Colonic mucosa (tissue), 4 donors: ENCODE measurements around the gene SERPINA12. TPM values are rescaled to one million over a fixed set of nuclear protein-coding genes. Genes with fewer than 3 reads are reported as not detected.
"Not testable (repeated sequence)": the region's sequence is repeated elsewhere in the genome, so short reads cannot be mapped to it uniquely, and the experiment has no call there.

Source experiments
- DNase-seq: peaks from one replicate; pipeline ENCODE4 v3.0.0-alpha.2; 2020
- H3K27ac ChIP-seq: fragments of 200-600 bp; one replicate; pipeline ENCODE4 v1.8.0; 2021
- H3K27me3 ChIP-seq: fragments of 200-600 bp; one replicate; pipeline ENCODE4 v1.8.0; 2021
- H3K36me3 ChIP-seq: fragments of 200-600 bp; one replicate; pipeline ENCODE4 v1.8.0; 2021
- H3K4me1 ChIP-seq: fragments of 200-600 bp; one replicate; pipeline ENCODE4 v1.8.0; 2021; ENCODE audit warnings: mild to moderate bottlenecking
- H3K4me3 ChIP-seq: fragments of 200-600 bp; one replicate; pipeline ENCODE4 v1.8.0; 2021
- H3K9ac ChIP-seq, 2 donors: one replicate each; pipeline ENCODE4 v1.7.0; 2013; ENCODE audit warnings: control low read depth in 2 of 2, low read depth in 2 of 2, low read length in 2 of 2
- H3K9me3 ChIP-seq: fragments of 200-600 bp; one replicate; pipeline ENCODE4 v1.8.0; 2021
- CTCF ChIP-seq: fragments of 200-600 bp; IDR thresholded peaks from one replicate; pipeline ENCODE4 v1.8.0; 2022; ENCODE audit warnings: antibody characterized with exemption, mild to moderate bottlenecking
- intact Hi-C: fragments of 100-400 bp; cut with DNase I; formaldehyde crosslinking; loops from one replicate; pipeline ENCODE4 v1.14.1; 2022
- total RNA-seq, 2 donors: library from RNA; stranded (reverse); fragmentation: NEBNext Ultra II Directional in 1 of 2; extraction: Animal tissue kit (Norgen Biotek cat#: 25700) in 1 of 2; gene quantifications; one replicate each; pipeline ENCODE4 v1.2.1, GENCODE V29; 2021
- donor health status: healthy.
- donor health status: DM: no; HTN: no; CAD: no.
- donor health status: DM: no; HTN: no; CAD: no.

SERPINA12 gene
- total RNA-seq, 2 donors from 2014 or later, result not detected

GRCh38 chr14:94486883-94487282 lies 22.4 kb downstream of the SERPINA12 start:
- intact Hi-C loops, result loop anchor here (5.0 to 10.0 kb wide), 2 partner anchors 52 to 135 kb away; no protein-coding TSS in a partner anchor
- DNase-seq, result no peak
- no peak overlapping the region for H3K27ac ChIP-seq
- H3K9me3 ChIP-seq, result no peaks in the 10 kb centered on the region
- no peak for TF ChIP-seq CTCF
- H3K36me3 ChIP-seq, result no peaks in the 10 kb centered on the region
- no peaks in the 10 kb centered on the region for H3K4me1 ChIP-seq
- no peak overlapping the region for H3K4me3 ChIP-seq
- H3K27me3 ChIP-seq, result no peaks in the 10 kb centered on the region
- H3K9ac ChIP-seq, result no peak overlapping the region

GRCh38 chr14:94485944-94486841 lies 23.1 kb downstream of the SERPINA12 start:
- DNase-seq, result peak; percentile 28
- H3K9me3 ChIP-seq, result no peaks in the 10 kb centered on the region
- no peak overlapping the region for H3K27ac ChIP-seq
- no peaks in the 10 kb centered on the region for H3K27me3 ChIP-seq
- H3K9ac ChIP-seq, result no peak overlapping the region
- no peak overlapping the region for H3K4me3 ChIP-seq
- intact Hi-C loops, result loop anchor here (5.0 to 10.0 kb wide), 2 partner anchors 51 to 134 kb away; no protein-coding TSS in a partner anchor
- peak; percentile 98 for TF ChIP-seq CTCF
- H3K4me1 ChIP-seq, result no peaks in the 10 kb centered on the region
- H3K36me3 ChIP-seq, result no peaks in the 10 kb centered on the region

GRCh38 chr14:94484481-94484880 lies 24.8 kb downstream of the SERPINA12 start:
- Histone ChIP-seq H3K27me3 (no peaks in the 10 kb centered on the region), H3K4me1 (no peaks in the 10 kb centered on the region), H3K9ac (no peak overlapping the region), H3K36me3 (no peaks in the 10 kb centered on the region), H3K27ac (no peak overlapping the region), H3K4me3 (no peak overlapping the region), H3K9me3 (no peaks in the 10 kb centered on the region)
- no peak for DNase-seq
- intact Hi-C loops, result loop anchor here (10.0 kb wide), 1 partner anchor 50 kb away; no protein-coding TSS in a partner anchor
- TF ChIP-seq CTCF, result no peak

- H3K27me3 ChIP-seq, result no peaks in the 10 kb centered on the region
- H3K27ac ChIP-seq, result no peak overlapping the region
- DNase-seq, result no peak
- no peaks in the 10 kb centered on the region for H3K9me3 ChIP-seq
- H3K4me1 ChIP-seq, result no peaks in the 10 kb centered on the region
- H3K36me3 ChIP-seq, result no peaks in the 10 kb centered on the region
- no peak overlapping the region for H3K4me3 ChIP-seq
- TF ChIP-seq CTCF, result no peak
- intact Hi-C loops, result loop anchor here (10.0 kb wide), 1 partner anchor 49 kb away; no protein-coding TSS in a partner anchor
- H3K9ac ChIP-seq, result no peak overlapping the region
These were observed 25.5 kb downstream of the SERPINA12 start for GRCh38 chr14:94483729-94484275.

- no peak for TF ChIP-seq CTCF
- Histone ChIP-seq H3K4me3 (no peak overlapping the region), H3K9me3 (no peaks in the 10 kb centered on the region), H3K36me3 (no peaks in the 10 kb centered on the region), H3K27ac (no peak overlapping the region), H3K9ac (no peak overlapping the region), H3K4me1 (no peaks in the 10 kb centered on the region), H3K27me3 (no peaks in the 10 kb centered on the region)
- intact Hi-C loops, result loop anchor here (10.0 kb wide), 1 partner anchor 48 kb away; no protein-coding TSS in a partner anchor
- DNase-seq, result no peak
These were observed 26.2 kb downstream of the SERPINA12 start for GRCh38 chr14:94483071-94483451.

- H3K27ac ChIP-seq, H3K36me3 ChIP-seq, H3K4me3 ChIP-seq, H3K9me3 ChIP-seq, DNase-seq, H3K4me1 ChIP-seq, H3K9ac ChIP-seq, H3K27me3 ChIP-seq: not testable (repeated sequence)
- intact Hi-C loops, result loop anchor here (10.0 kb wide), 1 partner anchor 48 kb away; no protein-coding TSS in a partner anchor
These were observed 26.9 kb downstream of the SERPINA12 start for GRCh38 chr14:94482132-94483070.
